Fibroblast of lung (primary cell): ENCODE results near the gene EXOC3L2. TPM values are rescaled to one million over a fixed set of nuclear protein-coding genes. Genes with fewer than 3 reads are reported as not detected.
A peak's percentile ranks its signal among the peaks of the same experiment; 100 is the strongest.

ENCODE experiments used
- DNase-seq, 2 donors: peaks; one replicate each; pipeline versions ENCODE4 v3.0.0 to v3.0.0-alpha.2; 2010; ENCODE audit warnings: low read depth in 2 of 2
- H2AFZ ChIP-seq: 2 replicates; pipeline ENCODE4 v1.5.1; 2012; ENCODE audit warnings: low read length, control low read depth, inconsistent platforms
- H3K27ac ChIP-seq: 2 replicates; pipeline ENCODE4 v1.5.1; 2011; ENCODE audit warnings: low read length, control low read depth; ENCODE audit not compliant: insufficient read depth
- H3K27me3 ChIP-seq: 2 replicates; pipeline ENCODE4 v1.5.1; 2011; ENCODE audit warnings: mild to moderate bottlenecking, low read length; ENCODE audit not compliant: control insufficient read depth, insufficient read depth
- H3K36me3 ChIP-seq: 2 replicates; pipeline ENCODE4 v1.5.1; 2011; ENCODE audit warnings: low read length; ENCODE audit not compliant: control insufficient read depth, insufficient read depth
- H3K4me1 ChIP-seq: 2 replicates; pipeline ENCODE4 v1.5.1; 2011; ENCODE audit warnings: low read length; ENCODE audit not compliant: control insufficient read depth, insufficient read depth; ENCODE audit errors: extremely low read depth
- H3K4me2 ChIP-seq: 2 replicates; pipeline ENCODE4 v1.5.1; 2011; ENCODE audit warnings: low read length, control low read depth; ENCODE audit not compliant: insufficient read depth; ENCODE audit errors: extremely low read depth
- H3K4me3 ChIP-seq, 4 experiments: fragments of 200-600 bp in 1 of 4; sonication (generic) in 1 of 4; replicated peaks in 1 of 4; 2 replicates each; pipeline ENCODE4 v1.5.1; 2011 to 2016; ENCODE audit warnings: low read length in 4 of 4, low read depth in 3 of 4, mild to moderate bottlenecking in 3 of 4, control low read depth in 2 of 4, inconsistent platforms in 1 of 4, mixed read lengths in 1 of 4; ENCODE audit not compliant: insufficient read depth in 1 of 4; ENCODE audit errors: control extremely low read depth in 1 of 4
- H3K79me2 ChIP-seq: 2 replicates; pipeline ENCODE4 v1.5.1; 2012; ENCODE audit warnings: mild to moderate bottlenecking, low read length, inconsistent platforms; ENCODE audit not compliant: control insufficient read depth, insufficient read depth
- H3K9ac ChIP-seq: 2 replicates; pipeline ENCODE4 v1.5.1; 2011; ENCODE audit warnings: mild to moderate bottlenecking, low read length, control low read depth; ENCODE audit not compliant: insufficient read depth
- H3K9me3 ChIP-seq: 2 replicates; pipeline ENCODE4 v1.5.1; 2012; ENCODE audit warnings: low read depth, low read length; ENCODE audit not compliant: control insufficient read depth, insufficient read depth
- H4K20me1 ChIP-seq: 2 replicates; pipeline ENCODE4 v1.5.1; 2011; ENCODE audit warnings: low read length; ENCODE audit not compliant: control insufficient read depth, insufficient read depth; ENCODE audit errors: extremely low read depth
- EZH2 ChIP-seq: IDR thresholded peaks from 2 replicates; pipeline ENCODE4 v1.5.1; 2012; ENCODE audit warnings: low read length, control low read depth, mild to moderate bottlenecking; ENCODE audit errors: missing control alignments
- polyA plus RNA-seq, 2 donors: library from polyadenylated mRNA; depleted of rRNA in 1 of 2; stranded (reverse) in 1 of 2; unstranded in 1 of 2; fragments of >200 nt; gene quantifications; 2 replicates each; pipeline ENCODE4 v1.2.1, GENCODE V29; 2011 to 2012; ENCODE audit warnings: missing spikeins in 1 of 2
- total RNA-seq: library from RNA; depleted of rRNA; stranded (reverse); fragments of >200 nt; gene quantifications from 2 replicates; pipeline ENCODE4 v1.2.1, GENCODE V29; 2014
- TF ChIP-seq, protein P1 (sequence below), 2 donors: IDR thresholded peaks in 1 of 2; conservative IDR thresholded peaks in 1 of 2; 1 replicate in 1 of 2; 2 replicates in 1 of 2; pipeline ENCODE4 v1.5.1; 2011 to 2012; ENCODE audit warnings: low read length in 2 of 2, control low read depth in 1 of 2, inconsistent platforms in 1 of 2, low read depth in 1 of 2, mild to moderate bottlenecking in 1 of 2

Gene EXOC3L2
- total and polyA plus RNA-seq, 2 donors (not counting 1 experiment from before 2014, with no cell fraction given), result not detected

DNA sequence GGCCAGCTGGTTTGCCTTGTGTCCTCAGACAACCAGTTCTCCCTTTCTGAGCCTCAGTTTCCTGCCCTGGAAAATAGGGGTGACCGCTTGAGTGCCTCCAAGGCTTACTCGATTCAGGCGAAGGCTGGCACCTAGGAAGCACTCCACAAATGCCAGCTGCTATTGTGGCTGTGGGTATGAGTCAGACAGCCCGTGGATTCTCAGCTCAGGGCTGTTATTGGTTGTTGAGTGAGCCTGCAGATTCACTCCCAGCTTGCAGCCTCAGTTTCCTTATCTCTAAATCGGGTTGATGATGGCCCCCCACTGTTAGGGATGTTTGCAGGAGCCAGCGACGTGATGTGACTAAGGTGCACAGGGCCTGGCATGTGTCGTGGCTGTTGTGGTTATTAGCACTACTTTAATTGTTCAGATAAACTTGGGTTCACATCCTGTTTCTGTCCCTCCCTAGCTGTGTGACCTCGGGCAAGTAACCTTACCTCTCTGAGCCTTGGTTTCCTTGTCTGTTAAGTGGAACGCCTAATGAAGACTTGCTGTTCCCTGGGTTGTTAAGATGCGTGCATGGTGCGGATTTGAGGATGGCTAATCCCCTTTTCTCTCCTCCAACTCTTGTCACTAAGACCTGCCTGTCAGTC, 8.3 kb upstream of the EXOC3L2 start:
- H3K79me2 ChIP-seq, result peaks cover 20% of the 10 kb centered on the region
- H3K4me3 ChIP-seq, result peak overlapping the region in 1 of 4 experiments; percentile 20
- no peaks in the 10 kb centered on the region for H3K27me3 ChIP-seq
- H3K4me1 ChIP-seq, result peaks cover 2% of the 10 kb centered on the region
- no peak overlapping the region for H3K27ac ChIP-seq
- TF ChIP-seq, protein P1, sequence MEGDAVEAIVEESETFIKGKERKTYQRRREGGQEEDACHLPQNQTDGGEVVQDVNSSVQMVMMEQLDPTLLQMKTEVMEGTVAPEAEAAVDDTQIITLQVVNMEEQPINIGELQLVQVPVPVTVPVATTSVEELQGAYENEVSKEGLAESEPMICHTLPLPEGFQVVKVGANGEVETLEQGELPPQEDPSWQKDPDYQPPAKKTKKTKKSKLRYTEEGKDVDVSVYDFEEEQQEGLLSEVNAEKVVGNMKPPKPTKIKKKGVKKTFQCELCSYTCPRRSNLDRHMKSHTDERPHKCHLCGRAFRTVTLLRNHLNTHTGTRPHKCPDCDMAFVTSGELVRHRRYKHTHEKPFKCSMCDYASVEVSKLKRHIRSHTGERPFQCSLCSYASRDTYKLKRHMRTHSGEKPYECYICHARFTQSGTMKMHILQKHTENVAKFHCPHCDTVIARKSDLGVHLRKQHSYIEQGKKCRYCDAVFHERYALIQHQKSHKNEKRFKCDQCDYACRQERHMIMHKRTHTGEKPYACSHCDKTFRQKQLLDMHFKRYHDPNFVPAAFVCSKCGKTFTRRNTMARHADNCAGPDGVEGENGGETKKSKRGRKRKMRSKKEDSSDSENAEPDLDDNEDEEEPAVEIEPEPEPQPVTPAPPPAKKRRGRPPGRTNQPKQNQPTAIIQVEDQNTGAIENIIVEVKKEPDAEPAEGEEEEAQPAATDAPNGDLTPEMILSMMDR (conservative IDR thresholded peaks at IDR 0.05 in 1 of 2, IDR thresholded peaks at IDR 0.05 in 1 of 2; ENCODE audit: low read depth in 1 of 2, low read length in 2 of 2), result no peak
- no peak for TF ChIP-seq EZH2
- peak overlapping the region; percentile 37 for H3K4me2 ChIP-seq
- H2AFZ ChIP-seq, result no peak overlapping the region
- no peaks in the 10 kb centered on the region for H3K9me3 ChIP-seq
- no peaks in the 10 kb centered on the region for H4K20me1 ChIP-seq
- H3K36me3 ChIP-seq, result no peaks in the 10 kb centered on the region
- DNase-seq, result peak in 1 of 2 donors; percentile 39
- no peak overlapping the region for H3K9ac ChIP-seq

DNA sequence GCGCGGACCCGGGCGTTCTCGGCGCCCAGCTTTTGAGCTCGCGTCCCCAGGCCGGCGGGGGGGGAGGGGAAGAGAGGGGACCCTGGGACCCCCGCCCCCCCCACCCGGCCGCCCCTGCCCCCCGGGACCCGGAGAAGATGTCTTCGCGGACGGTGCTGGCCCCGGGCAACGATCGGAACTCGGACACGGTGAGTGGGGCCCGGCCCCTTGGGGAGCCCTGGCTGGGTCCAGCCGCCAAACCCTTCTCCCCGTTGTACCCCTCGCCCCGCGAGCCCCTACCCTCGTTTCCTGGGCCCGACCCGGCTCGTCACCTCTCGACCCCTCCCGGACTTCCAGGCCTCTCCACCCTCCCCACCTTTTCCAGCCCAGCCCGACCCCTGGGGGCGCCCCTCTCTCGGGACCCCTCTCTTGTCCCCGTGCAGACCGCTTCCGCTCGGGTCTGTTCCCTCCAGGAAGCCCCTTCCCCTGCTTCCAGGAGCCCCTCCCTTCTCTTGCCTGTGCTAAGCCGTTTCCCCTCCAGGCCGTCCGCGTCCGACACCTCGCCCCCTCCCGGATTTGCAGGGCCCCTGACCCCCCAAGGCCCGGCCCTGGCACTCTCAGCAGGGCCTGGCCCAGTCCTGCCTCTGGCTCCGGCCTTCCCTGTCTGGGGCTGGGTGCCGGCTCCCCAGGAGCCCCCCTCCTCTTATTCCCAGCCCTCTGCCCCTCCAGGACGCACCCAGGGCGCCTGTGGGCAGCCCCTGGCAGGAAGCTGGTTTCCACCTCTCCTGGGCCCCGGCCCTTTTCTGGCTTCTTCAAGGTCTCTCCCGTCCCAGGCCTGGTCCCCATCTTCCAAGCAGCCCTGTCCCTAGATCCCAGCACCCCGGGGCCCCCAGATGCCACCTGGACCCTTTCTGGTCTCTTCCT, 6.5 kb upstream of the EXOC3L2 start:
- H3K4me3 ChIP-seq, result peak overlapping the region; percentile 68 to 88 (median 80)
- DNase-seq, result peak in 1 of 2 donors; percentile 11
- no peaks in the 10 kb centered on the region for H3K27me3 ChIP-seq
- no peak overlapping the region for H2AFZ ChIP-seq
- H3K36me3 ChIP-seq, result no peaks in the 10 kb centered on the region
- peak overlapping the region; percentile 61 for H3K27ac ChIP-seq
- peaks cover 20% of the 10 kb centered on the region for H3K79me2 ChIP-seq
- peaks cover 2% of the 10 kb centered on the region for H3K4me1 ChIP-seq
- no peak for TF ChIP-seq EZH2
- TF ChIP-seq, protein P1 (conservative IDR thresholded peaks at IDR 0.05 in 1 of 2, IDR thresholded peaks at IDR 0.05 in 1 of 2; ENCODE audit: low read depth in 1 of 2, low read length in 2 of 2), result no peak
- peak overlapping the region; percentile 73 for H3K9ac ChIP-seq
- no peaks in the 10 kb centered on the region for H4K20me1 ChIP-seq
- peak overlapping the region; percentile 92 for H3K4me2 ChIP-seq
- H3K9me3 ChIP-seq, result no peaks in the 10 kb centered on the region

DNA sequence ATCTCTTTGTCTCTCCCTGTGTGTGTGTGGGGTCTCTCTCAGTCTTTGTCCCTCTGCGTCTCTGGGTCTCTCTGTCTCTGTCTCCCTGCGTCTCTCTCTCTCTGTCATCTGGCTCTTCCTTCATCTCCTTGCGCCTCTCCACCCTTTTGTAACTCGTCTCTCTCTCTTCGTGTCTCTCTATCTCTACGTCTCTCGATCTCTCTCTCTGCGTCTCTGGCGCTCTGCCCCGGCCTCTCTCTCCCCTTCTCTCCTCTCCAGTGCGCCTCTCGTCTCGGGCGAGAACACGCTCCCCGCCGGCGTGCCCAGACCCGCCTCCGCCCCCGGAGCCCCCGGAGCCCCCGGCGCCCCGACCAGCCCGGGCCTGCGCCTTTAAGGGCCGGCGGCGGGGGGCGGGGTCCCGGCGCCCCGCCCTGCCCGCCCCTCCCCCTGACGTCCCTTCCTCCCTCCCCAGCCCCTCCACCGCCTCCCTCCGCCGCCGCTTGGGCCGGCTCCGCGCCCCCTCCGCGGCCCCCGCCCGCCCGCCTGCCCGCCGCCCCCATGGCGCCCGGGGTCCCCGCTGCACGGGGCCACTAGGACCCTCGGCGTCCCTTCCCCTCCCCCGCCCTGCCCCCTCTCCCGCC, 5.7 kb upstream of the EXOC3L2 start, which contains the start of gene MARK4:
Gene MARK4 (plus strand): TSS at position 440 of the 620 bp plus-strand sequence. CDS start 318 bp downstream, outside the sequence.
- TF ChIP-seq, protein P1 (conservative IDR thresholded peaks at IDR 0.05 in 1 of 2, IDR thresholded peaks at IDR 0.05 in 1 of 2; ENCODE audit: low read depth in 1 of 2, low read length in 2 of 2), result no peak
- no peak for TF ChIP-seq EZH2
- peaks cover 2% of the 10 kb centered on the region for H3K4me1 ChIP-seq
- no peaks in the 10 kb centered on the region for H3K9me3 ChIP-seq
- peak within 1 kb of the TSS; percentile 74 for H2AFZ ChIP-seq
- peak within 1 kb of the TSS; percentile 75 to 88 (median 83) for H3K4me3 ChIP-seq
- H3K9ac ChIP-seq, result peak within 1 kb of the TSS; percentile 73
- H3K27ac ChIP-seq, result peak within 1 kb of the TSS; percentile 61
- H4K20me1 ChIP-seq, result no peaks in the 10 kb centered on the region
- no peaks in the 10 kb centered on the region for H3K27me3 ChIP-seq
- H3K79me2 ChIP-seq, result peaks cover 20% of the 10 kb centered on the region
- H3K36me3 ChIP-seq, result no peaks in the 10 kb centered on the region
- peak within 1 kb of the TSS; percentile 92 for H3K4me2 ChIP-seq
- DNase-seq, result peak; percentile 39 to 44
